HepG2 (cell line): ENCODE data around the gene PAMR1. TPM values are rescaled to one million over a fixed set of nuclear protein-coding genes. Genes with fewer than 3 reads are reported as not detected.
A peak's percentile ranks its signal among the peaks of the same experiment; 100 is the strongest.

Experiments used
- ATAC-seq: fragments of 200-7000 bp; cut with Tn5 transposase; 3 replicates; pipeline ENCODE4 v1.9.1; 2020; ENCODE audit warnings: mild to moderate bottlenecking, moderate library complexity
- BruUV-seq: library from RNA; stranded (reverse); fragments of 400-500 nt; replicated peaks from 2 replicates; lab custom pipeline; 2021; lab: Mats Ljungman, UMichigan
- CTCF ChIA-PET: fragments of 300-600 bp; formaldehyde crosslinking; extraction: SDS; loops from one replicate; lab custom pipeline; 2021; ENCODE audit warnings: low total read pairs, inconsistent platforms, low intra/inter-chr PET ratio; lab: Yijun Ruan, JAX
- POLR2A ChIA-PET: fragments of 350-600 bp; sonication (Branson Sonifier 250); formaldehyde crosslinking; loops from one replicate; lab custom pipeline; 2020; ENCODE audit warnings: antibody characterized with exemption, inconsistent platforms; lab: Yijun Ruan, JAX
- DNase-seq: peaks from one replicate; pipeline ENCODE4 v3.0.0-alpha.2; 2015; ENCODE audit warnings: low spot score
- FAIRE-seq: peaks from 3 replicates; lab custom pipeline; 2011; peaks lifted over from hg19 to GRCh38; lab: Jason Lieb, UNC
- H2AFZ ChIP-seq: one replicate; pipeline ENCODE4 v1.6.1; 2011; ENCODE audit warnings: low read length, inconsistent platforms
- H3K27ac ChIP-seq: fragments of 300-600 bp; 3 replicates; pipeline ENCODE4 v1.8.0; 2011; ENCODE audit warnings: mixed run types, mild to moderate bottlenecking, mixed read lengths, low read length, inconsistent platforms; ENCODE audit not compliant: insufficient read depth; ENCODE audit errors: extremely low read length
- H3K27me3 ChIP-seq, 2 experiments: fragments of 200-600 bp in 1 of 2; 2 replicates in 1 of 2; 3 replicates in 1 of 2; pipeline versions ENCODE4 v1.6.0 to v1.8.0; 2011; ENCODE audit warnings: low read length in 2 of 2, mild to moderate bottlenecking in 2 of 2, moderate library complexity in 2 of 2, inconsistent platforms in 1 of 2; ENCODE audit not compliant: insufficient read depth in 2 of 2, control insufficient read depth in 1 of 2
- H3K36me3 ChIP-seq, 2 experiments: fragments of 200-600 bp in 1 of 2; replicated peaks in 1 of 2; 2 replicates in 1 of 2; 3 replicates in 1 of 2; pipeline versions ENCODE4 v1.5.1 to v1.8.0; 2011; ENCODE audit warnings: low read length in 2 of 2, inconsistent platforms in 1 of 2; ENCODE audit not compliant: insufficient read depth in 2 of 2, control insufficient read depth in 1 of 2
- H3K4me1 ChIP-seq: 2 replicates; pipeline ENCODE4 v1.5.1; 2012; ENCODE audit warnings: low read length, inconsistent platforms; ENCODE audit not compliant: insufficient read depth
- H3K4me2 ChIP-seq: 2 replicates; pipeline ENCODE4 v1.6.0; 2011; ENCODE audit warnings: low read depth, low read length, inconsistent platforms
- H3K4me3 ChIP-seq, 3 experiments: fragments of 200-600 bp in 1 of 3; sonication (generic), shearing (Covaris generic) in 1 of 3; replicated peaks in 1 of 3; 2 replicates each; pipeline ENCODE4 v1.5.1; 2011 to 2016; ENCODE audit warnings: low read length in 3 of 3, inconsistent platforms in 2 of 3, low read depth in 2 of 3, mild to moderate bottlenecking in 2 of 3, control low read depth in 1 of 3, mixed read lengths in 1 of 3; ENCODE audit not compliant: insufficient read depth in 1 of 3
- H3K79me2 ChIP-seq: one replicate; pipeline ENCODE4 v1.6.1; 2011; ENCODE audit warnings: low read length, inconsistent platforms; ENCODE audit not compliant: insufficient read depth
- H3K9ac ChIP-seq: 2 replicates; pipeline ENCODE4 v1.6.0; 2011; ENCODE audit warnings: mild to moderate bottlenecking, low read depth, low read length, inconsistent platforms; ENCODE audit not compliant: insufficient read depth
- H3K9me3 ChIP-seq: 2 replicates; pipeline ENCODE4 v1.5.1; 2012; ENCODE audit warnings: mild to moderate bottlenecking, low read length
- H4K20me1 ChIP-seq: 2 replicates; pipeline ENCODE4 v1.6.0; 2011; ENCODE audit warnings: inconsistent platforms, mild to moderate bottlenecking, low read length, moderate library complexity; ENCODE audit not compliant: insufficient read depth
- EZH2 ChIP-seq: conservative IDR thresholded peaks from 2 replicates; pipeline ENCODE4 v1.6.1; 2012; ENCODE audit warnings: mild to moderate bottlenecking, low read depth, low read length, moderate library complexity
- HNRNPLL ChIP-seq: fragments of 200-400 bp; formaldehyde crosslinking; IDR thresholded peaks from 2 replicates; pipeline ENCODE4 v1.6.1; 2017; ENCODE audit warnings: mild to moderate bottlenecking, low read depth, low read length; ENCODE audit not compliant: poor library complexity, severe bottlenecking
- MAZ ChIP-seq, 2 experiments: sonication (generic) in 1 of 2; formaldehyde crosslinking in 1 of 2; IDR thresholded peaks; 2 replicates each; pipeline versions ENCODE4 v1.5.0 to v1.6.1; 2012 to 2020; ENCODE audit warnings: low read depth in 2 of 2, mild to moderate bottlenecking in 2 of 2, borderline replicate concordance in 1 of 2, improper control_type of control experiment in 1 of 2, low read length in 1 of 2, missing genetic modification reagents in 1 of 2, moderate library complexity in 1 of 2
- NFATC3 ChIP-seq: sonication (generic); formaldehyde crosslinking; IDR thresholded peaks from 2 replicates; pipeline ENCODE4 v1.5.1; 2020; ENCODE audit warnings: mild to moderate bottlenecking, missing genetic modification reagents
- TARDBP ChIP-seq: sonication (generic); formaldehyde crosslinking; IDR thresholded peaks from 2 replicates; pipeline ENCODE4 v1.8.0; 2022; ENCODE audit warnings: mild to moderate bottlenecking, missing genetic modification reagents
- WGBS: methylation state at CpG from one replicate; pipeline ENCODE4 v1.1.6; 2017; ENCODE audit warnings: low lambda C conversion rate; 5-methylcytosine and 5-hydroxymethylcytosine counted together
- in situ Hi-C: cut with HindIII; loops from 2 replicates; pipeline ENCODE4 v1.10.0; 2017; ENCODE audit warnings: low pct_unique_long_range_greater_than_20kb; ENCODE audit not compliant: extremely low pct_ligation_motif_present
- intact Hi-C: fragments of 100-400 bp; cut with micrococcal nuclease; formaldehyde crosslinking; loops from one replicate; pipeline ENCODE4 v1.10.0; 2022; ENCODE audit not compliant: unreplicated experiment
- polyA plus RNA-seq, 8 experiments: library from polyadenylated mRNA; depleted of rRNA in 3 of 8; stranded (reverse) in 7 of 8; unstranded in 1 of 8; fragments of >200 nt; fragmentation: Illumina TruSeq in 4 of 8; extraction: Trizol in 4 of 8; gene quantifications; 2 replicates each; pipeline versions ENCODE4 v1.2.1 to v1.2.3, GENCODE V29; 2011 to 2016; ENCODE audit warnings: low read depth in 4 of 8, missing spikeins in 1 of 8, mixed read lengths in 1 of 8; ENCODE audit not compliant: insufficient read depth in 1 of 8
- total RNA-seq, 5 experiments: library from RNA; depleted of rRNA; stranded (reverse); fragments of >200 nt; fragmentation: Illumina TruSeq; extraction: Trizol; gene quantifications; 2 replicates each; pipeline ENCODE4 v1.2.3, GENCODE V29; 2016; ENCODE audit warnings: low read depth in 1 of 5

The PAMR1 gene
- total and polyA plus RNA-seq, 2 of the 13 experiments (the other 11 are each of a cell fraction or from before 2014, with no cell fraction given): not detected

GRCh38 chr11:35424157-35424940 is 101.1 kb downstream of the PAMR1 start (continued):
- TF ChIP-seq HNRNPLL (no peak), MAZ (IDR thresholded peaks at IDR 0.05; ENCODE audit: borderline replicate concordance, low read depth, low read length) (no peak), MAZ (CRISPR knock-in tag; IDR thresholded peaks at IDR 0.05; ENCODE audit: low read depth) (no peak), NFATC3 (CRISPR knock-in tag) (no peak)

GRCh38 chr11:35420371-35420770 is 105.0 kb downstream of the PAMR1 start:
- no TSS peak for BruUV-seq
- WGBS: 19% methylated on average over 6 of the region's 17 CpGs
- no peak overlapping the region for H3K4me2 ChIP-seq
- ChIA-PET CTCF (no interaction called here), POLR2A (no interaction called here)
- no peaks in the 10 kb centered on the region for H4K20me1 ChIP-seq
- ATAC-seq (no peak), FAIRE-seq (no peak), DNase-seq (no peak)
- intact Hi-C loops: no loop called here
- no peak for TF ChIP-seq TARDBP
- 0 out of 2 replicates have a peak, but pooled peaks have one; percentile 30 for TF ChIP-seq EZH2
- H3K79me2 ChIP-seq: no peaks in the 10 kb centered on the region
- no peaks in the 10 kb centered on the region for H3K9me3 ChIP-seq
- in situ Hi-C loops: no loop called here
- no peaks in the 10 kb centered on the region for H3K36me3 ChIP-seq
- H3K27ac ChIP-seq: no peak overlapping the region
- H3K27me3 ChIP-seq: peaks cover 8 to 62% of the 10 kb centered on the region in 2 experiments; a peak in 4 of 5 replicates
- H3K4me3 ChIP-seq: no peak overlapping the region
- H2AFZ ChIP-seq: no peak overlapping the region
- no peak overlapping the region for H3K9ac ChIP-seq
- no peaks in the 10 kb centered on the region for H3K4me1 ChIP-seq
